Fibroblast of lung (primary cell): ENCODE measurements around the gene DHRS7.

Source experiments
- CTCF ChIP-seq, 2 donors: IDR thresholded peaks in 1 of 2; conservative IDR thresholded peaks in 1 of 2; 1 replicate in 1 of 2; 2 replicates in 1 of 2; pipeline ENCODE4 v1.5.1; 2011 to 2012; ENCODE audit warnings: low read length in 2 of 2, control low read depth in 1 of 2, inconsistent platforms in 1 of 2, low read depth in 1 of 2, mild to moderate bottlenecking in 1 of 2
- EZH2 ChIP-seq: IDR thresholded peaks from 2 replicates; pipeline ENCODE4 v1.5.1; 2012; ENCODE audit warnings: low read length, control low read depth, mild to moderate bottlenecking; ENCODE audit errors: missing control alignments

DNA sequence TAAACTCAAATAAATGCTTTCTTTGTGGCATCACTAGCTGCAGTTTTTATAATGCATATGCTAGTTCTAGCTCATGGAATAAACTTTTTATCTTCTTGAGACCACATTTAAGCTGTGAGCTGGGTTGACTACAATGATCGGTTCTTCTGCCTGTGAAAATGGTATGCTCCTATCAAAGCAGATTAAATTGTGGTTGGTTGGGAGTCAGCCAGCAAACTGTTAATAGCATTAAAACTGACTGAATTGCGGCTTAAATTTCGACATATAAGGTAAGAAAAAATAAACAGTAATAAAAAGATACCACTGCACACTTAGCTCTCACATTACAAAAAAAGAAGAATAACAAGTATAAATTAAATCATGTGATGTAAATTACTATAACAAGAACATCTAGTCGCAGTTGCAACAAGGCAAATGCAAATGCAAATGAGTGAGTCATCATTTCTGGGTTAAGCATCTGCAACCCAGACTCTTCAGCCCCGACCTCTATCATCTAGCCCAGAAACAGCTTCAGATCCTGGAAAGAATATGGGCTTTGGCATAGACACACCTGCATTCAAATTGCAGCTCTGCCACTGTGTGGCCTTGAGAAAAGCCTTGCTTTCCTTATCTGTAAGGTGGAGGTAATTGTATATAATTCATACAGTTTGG, 19.8 kb upstream of the DHRS7 start:
- TF ChIP-seq CTCF (conservative IDR thresholded peaks at IDR 0.05 in 1 of 2, IDR thresholded peaks at IDR 0.05 in 1 of 2; ENCODE audit: low read depth in 1 of 2, low read length in 2 of 2), result no peak
- no peak for TF ChIP-seq EZH2
